SKM-1 treated with dmso at 0.1 percent for 144 hours (cell line): Measurements from ENCODE around the gene IFIH1.

Experiments used
- DNase-seq: peaks from one replicate; lab custom pipeline; 2025; ENCODE audit not compliant: unreplicated experiment; lab: John Stamatoyannopoulos, UW

The IFIH1 gene

GRCh38 chr2:162312853-162313252, 5.6 kb downstream of the IFIH1 start:
- DNase-seq = no peak

- DNase-seq = no peak
Observed at GRCh38 chr2:162308747-162309503, 9.6 kb downstream of the IFIH1 start.

GRCh38 chr2:162305901-162306300, 12.6 kb downstream of the IFIH1 start:
- DNase-seq = no peak

GRCh38 chr2:162301877-162302276, 16.6 kb downstream of the IFIH1 start:
- no peak for DNase-seq

- peak; percentile 46 for DNase-seq
Observed at GRCh38 chr2:162301151-162301804, 17.2 kb downstream of the IFIH1 start.

GRCh38 chr2:162300266-162300665, 18.2 kb downstream of the IFIH1 start:
- DNase-seq = no peak

GRCh38 chr2:162298669-162299335, 19.7 kb downstream of the IFIH1 start:
- DNase-seq = no peak

GRCh38 chr2:162297925-162298552, 20.4 kb downstream of the IFIH1 start:
- peak; percentile 56 for DNase-seq

GRCh38 chr2:162295009-162295408, 23.5 kb downstream of the IFIH1 start:
- DNase-seq = no peak

- DNase-seq = no peak
Observed at GRCh38 chr2:162293122-162293786, 25.2 kb downstream of the IFIH1 start.

GRCh38 chr2:162291748-162292147, 26.7 kb downstream of the IFIH1 start:
- no peak for DNase-seq

- no peak for DNase-seq
Observed at GRCh38 chr2:162282765-162283425, 35.6 kb downstream of the IFIH1 start.

- DNase-seq = no peak
Observed at GRCh38 chr2:162280654-162281053, 37.8 kb downstream of the IFIH1 start.

- DNase-seq = no peak
Observed at GRCh38 chr2:162277381-162277780, 41.1 kb downstream of the IFIH1 start.

GRCh38 chr2:162267996-162268395, 50.5 kb downstream of the IFIH1 start:
- DNase-seq = no peak

GRCh38 chr2:162267496-162267895, 51.0 kb downstream of the IFIH1 start:
- no peak for DNase-seq

- no peak for DNase-seq
Observed at GRCh38 chr2:162266460-162266760, 52.1 kb downstream of the IFIH1 start.

- DNase-seq = no peak
Observed at GRCh38 chr2:162265666-162266459, 52.6 kb downstream of the IFIH1 start.

- peak; percentile 28 for DNase-seq
Observed at GRCh38 chr2:162261032-162261945, 57.2 kb downstream of the IFIH1 start.
